ENCODE measurements around the gene FBN1. TPM values are rescaled to one million over a fixed set of nuclear protein-coding genes. Genes with fewer than 3 reads are reported as not detected.
A peak's percentile ranks its signal among the peaks of the same experiment; 100 is the strongest.

The FBN1 gene
- total RNA-seq, 4 donors from 2014 or later = 153 to 266 (median 203) TPM

- WGBS, 2 donors (ENCODE audit: low coverage in 1 of 2) = 80 to 90% methylated on average over 1 to 4 of the region's 5 CpGs
- Histone ChIP-seq H3K27ac (peak overlapping the region in 1 of 4 donors; percentile 38), H3K9me3 (no peaks in the 10 kb centered on the region), H3K27me3 (no peaks in the 10 kb centered on the region), H3K4me1 (peaks cover 18 to 87% (median 39%) of the 10 kb centered on the region in 3 donors), H3K4me3 (no peak overlapping the region), H3K36me3 (no peaks in the 10 kb centered on the region)
- ATAC-seq = no peak
- TF ChIP-seq POLR2AphosphoS5 (IDR thresholded peaks at IDR 0.05) = no peak
- no peak for TF ChIP-seq CTCF (IDR thresholded peaks at IDR 0.05)
- no peak for TF ChIP-seq EP300 (IDR thresholded peaks at IDR 0.05)
- no peak for TF ChIP-seq POLR2A (IDR thresholded peaks at IDR 0.05)
Observed at GRCh38 chr15:48554112-48554511, 91.4 kb downstream of the FBN1 start.

- Histone ChIP-seq H3K27me3 (no peaks in the 10 kb centered on the region), H3K4me1 (peaks cover 14 to 87% (median 35%) of the 10 kb centered on the region in 3 donors), H3K36me3 (no peaks in the 10 kb centered on the region), H3K9me3 (no peaks in the 10 kb centered on the region), H3K27ac (peak overlapping the region in 1 of 4 donors; percentile 38), H3K4me3 (no peak overlapping the region)
- whole genome bisulfite sequencing, 2 donors (ENCODE audit: low coverage in 1 of 2) = 38 to 40% methylated on average over 2 of the region's 2 CpGs
- no peak for ATAC-seq
- no peak for TF ChIP-seq EP300 (IDR thresholded peaks at IDR 0.05)
- TF ChIP-seq CTCF (IDR thresholded peaks at IDR 0.05) = no peak
- TF ChIP-seq POLR2A (IDR thresholded peaks at IDR 0.05) = no peak
- TF ChIP-seq POLR2AphosphoS5 (IDR thresholded peaks at IDR 0.05) = no peak
Observed at GRCh38 chr15:48553559-48553958, 92.0 kb downstream of the FBN1 start.

GRCh38 chr15:48550822-48551525, 94.5 kb downstream of the FBN1 start:
- Histone ChIP-seq H3K4me3 (no peak overlapping the region), H3K4me1 (peaks cover 23 to 87% (median 25%) of the 10 kb centered on the region in 3 donors)
- ATAC-seq = no peak

GRCh38 chr15:48548455-48548854, 97.1 kb downstream of the FBN1 start:
- no peaks in the 10 kb centered on the region for H3K9me3 ChIP-seq
- no peak overlapping the region for H3K4me3 ChIP-seq
- H3K27me3 ChIP-seq = no peaks in the 10 kb centered on the region
- H3K27ac ChIP-seq = peak overlapping the region; percentile 39 to 69 (median 64)
- TF ChIP-seq POLR2AphosphoS5 (IDR thresholded peaks at IDR 0.05) (no peak), POLR2A (IDR thresholded peaks at IDR 0.05) (no peak), EP300 (IDR thresholded peaks at IDR 0.05) (no peak), CTCF (IDR thresholded peaks at IDR 0.05) (no peak)
- no peak for ATAC-seq
- peaks cover 12 to 82% (median 20%) of the 10 kb centered on the region in 3 donors for H3K4me1 ChIP-seq
- WGBS, 2 donors (ENCODE audit: low coverage in 1 of 2) = 50 to 53% methylated on average over 2 of the region's 2 CpGs
- no peaks in the 10 kb centered on the region for H3K36me3 ChIP-seq

More at GRCh38 chr15:48550822-48551525, 94.5 kb downstream of the FBN1 start:
- WGBS, 2 donors (ENCODE audit: low coverage in 1 of 2) = 62 to 67% methylated on average over 3 of the region's 3 CpGs
- H3K36me3 ChIP-seq = no peaks in the 10 kb centered on the region
- H3K9me3 ChIP-seq = no peaks in the 10 kb centered on the region
- H3K27ac ChIP-seq = peak overlapping the region in 1 of 4 donors; percentile 27
- no peaks in the 10 kb centered on the region for H3K27me3 ChIP-seq
- TF ChIP-seq EP300 (IDR thresholded peaks at IDR 0.05) (no peak), POLR2A (IDR thresholded peaks at IDR 0.05) (no peak), POLR2AphosphoS5 (IDR thresholded peaks at IDR 0.05) (no peak), CTCF (IDR thresholded peaks at IDR 0.05) (no peak)

GRCh38 chr15:48547286-48547685, 98.2 kb downstream of the FBN1 start:
- H3K4me1 ChIP-seq = peaks cover 14 to 82% (median 23%) of the 10 kb centered on the region in 3 donors

More at GRCh38 chr15:48547286-48547685, 98.2 kb downstream of the FBN1 start:
- no peak for ATAC-seq
- 22 to 54% methylated on average over 3 of the region's 4 CpGs for WGBS, 2 donors (ENCODE audit: low coverage in 1 of 2)
- Histone ChIP-seq H3K36me3 (no peaks in the 10 kb centered on the region), H3K4me3 (no peak overlapping the region), H3K27me3 (no peaks in the 10 kb centered on the region), H3K27ac (peak overlapping the region; percentile 5 to 69 (median 64)), H3K9me3 (no peaks in the 10 kb centered on the region)
- no peak for TF ChIP-seq CTCF (IDR thresholded peaks at IDR 0.05)
- no peak for TF ChIP-seq POLR2AphosphoS5 (IDR thresholded peaks at IDR 0.05)
- no peak for TF ChIP-seq POLR2A (IDR thresholded peaks at IDR 0.05)
- no peak for TF ChIP-seq EP300 (IDR thresholded peaks at IDR 0.05)
